Mesenchymal stem cell (in vitro differentiated cells and primary cell): ENCODE results near the gene ELFN2.

Experiments used
- DNase-seq: peaks from one replicate; pipeline ENCODE4 v3.0.0-alpha.2; 2013
- H2AFZ ChIP-seq: one replicate; pipeline ENCODE4 v1.6.1; 2013; ENCODE audit warnings: low read depth, mild to moderate bottlenecking, control low read depth, inconsistent platforms, low read length, moderate library complexity
- H2AK5ac ChIP-seq: 2 replicates; pipeline ENCODE4 v1.6.1; 2013; ENCODE audit warnings: low read length, moderate library complexity, mild to moderate bottlenecking, inconsistent platforms; ENCODE audit not compliant: severe bottlenecking
- H2BK120ac ChIP-seq: one replicate; pipeline ENCODE4 v1.6.1; 2013; ENCODE audit warnings: low read depth, mild to moderate bottlenecking, inconsistent platforms, low read length, moderate library complexity
- H2BK12ac ChIP-seq, 2 experiments: one replicate each; pipeline ENCODE4 v1.6.1; 2013; ENCODE audit warnings: inconsistent platforms in 2 of 2, low read length in 2 of 2, mild to moderate bottlenecking in 2 of 2, moderate library complexity in 2 of 2, control low read depth in 1 of 2
- H2BK15ac ChIP-seq: one replicate; pipeline ENCODE4 v1.6.1; 2013; ENCODE audit warnings: mild to moderate bottlenecking, low read depth, inconsistent platforms; ENCODE audit not compliant: poor library complexity, severe bottlenecking
- H2BK5ac ChIP-seq: 2 replicates; pipeline ENCODE4 v1.6.1; 2013; ENCODE audit warnings: low read depth, mild to moderate bottlenecking, low read length, control low read depth, inconsistent platforms; ENCODE audit not compliant: poor library complexity, severe bottlenecking
- H3K14ac ChIP-seq, 2 experiments: one replicate each; pipeline ENCODE4 v1.6.1; 2013; ENCODE audit warnings: inconsistent platforms in 2 of 2, low read length in 2 of 2, control low read depth in 1 of 2, mild to moderate bottlenecking in 1 of 2, moderate library complexity in 1 of 2
- H3K18ac ChIP-seq, 2 experiments: one replicate each; pipeline ENCODE4 v1.6.1; 2013; ENCODE audit warnings: inconsistent platforms in 2 of 2, low read length in 2 of 2, control low read depth in 1 of 2, low read depth in 1 of 2, mild to moderate bottlenecking in 1 of 2
- H3K23ac ChIP-seq, 2 experiments: one replicate each; pipeline ENCODE4 v1.6.1; 2013; ENCODE audit warnings: inconsistent platforms in 2 of 2, low read length in 2 of 2, mild to moderate bottlenecking in 2 of 2, moderate library complexity in 2 of 2, control low read depth in 1 of 2
- H3K27ac ChIP-seq: 2 replicates; pipeline ENCODE4 v1.5.1; 2013; ENCODE audit warnings: mild to moderate bottlenecking, moderate library complexity, low read length, control low read depth, inconsistent platforms; ENCODE audit not compliant: poor library complexity, severe bottlenecking
- H3K27me3 ChIP-seq, 2 experiments: 2 replicates each; pipeline versions ENCODE4 v1.6.1 to v1.7.0; 2013; ENCODE audit warnings: low read length in 2 of 2, mild to moderate bottlenecking in 2 of 2, moderate library complexity in 2 of 2, control low read depth in 1 of 2, inconsistent platforms in 1 of 2; ENCODE audit not compliant: control insufficient read depth in 1 of 2, insufficient read depth in 1 of 2
- H3K36me3 ChIP-seq, 2 experiments: 2 replicates each; pipeline versions ENCODE4 v1.6.1 to v1.7.0; 2013; ENCODE audit warnings: low read length in 2 of 2, control low read depth in 1 of 2, inconsistent platforms in 1 of 2, low read depth in 1 of 2, mild to moderate bottlenecking in 1 of 2; ENCODE audit not compliant: insufficient read depth in 2 of 2, control insufficient read depth in 1 of 2
- H3K4ac ChIP-seq, 2 experiments: one replicate each; pipeline ENCODE4 v1.6.1; 2013; ENCODE audit warnings: inconsistent platforms in 2 of 2, low read length in 2 of 2, mild to moderate bottlenecking in 2 of 2, moderate library complexity in 2 of 2, control low read depth in 1 of 2, low read depth in 1 of 2
- H3K4me1 ChIP-seq: 2 replicates; pipeline ENCODE4 v1.6.1; 2013; ENCODE audit warnings: low read depth, low read length, control low read depth; ENCODE audit not compliant: control insufficient read depth, insufficient read depth
- H3K4me2 ChIP-seq: 2 replicates; pipeline ENCODE4 v1.6.1; 2013; ENCODE audit warnings: low read length, mild to moderate bottlenecking, inconsistent platforms; ENCODE audit not compliant: poor library complexity, severe bottlenecking
- H3K4me3 ChIP-seq, 2 experiments: 2 replicates each; pipeline versions ENCODE4 v1.5.1 to v1.7.0; 2013; ENCODE audit warnings: low read length in 2 of 2, mild to moderate bottlenecking in 2 of 2, control low read depth in 1 of 2, low read depth in 1 of 2; ENCODE audit not compliant: insufficient read depth in 1 of 2
- H3K79me1 ChIP-seq: replicated peaks from 2 replicates; pipeline ENCODE4 v1.6.1; 2013; ENCODE audit warnings: mild to moderate bottlenecking, control low read depth, low read length, inconsistent platforms; ENCODE audit not compliant: poor library complexity, severe bottlenecking
- H3K9ac ChIP-seq: 2 replicates; pipeline ENCODE4 v1.7.0; 2013; ENCODE audit warnings: mild to moderate bottlenecking, low read length, moderate library complexity
- H3K9me3 ChIP-seq: 2 replicates; pipeline ENCODE4 v1.7.0; 2013; ENCODE audit warnings: mild to moderate bottlenecking, low read length; ENCODE audit not compliant: control insufficient read depth
- H4K8ac ChIP-seq: one replicate; pipeline ENCODE4 v1.6.1; 2013; ENCODE audit warnings: inconsistent platforms, mild to moderate bottlenecking, low read length, moderate library complexity
- H4K91ac ChIP-seq: one replicate; pipeline ENCODE4 v1.6.1; 2013; ENCODE audit warnings: mild to moderate bottlenecking, low read length, inconsistent platforms
- WGBS: methylation state at CpG from one replicate; pipeline ENCODE4 v1.1.7; 2013; ENCODE audit warnings: mixed read lengths; 5-methylcytosine and 5-hydroxymethylcytosine counted together

Gene ELFN2

DNA sequence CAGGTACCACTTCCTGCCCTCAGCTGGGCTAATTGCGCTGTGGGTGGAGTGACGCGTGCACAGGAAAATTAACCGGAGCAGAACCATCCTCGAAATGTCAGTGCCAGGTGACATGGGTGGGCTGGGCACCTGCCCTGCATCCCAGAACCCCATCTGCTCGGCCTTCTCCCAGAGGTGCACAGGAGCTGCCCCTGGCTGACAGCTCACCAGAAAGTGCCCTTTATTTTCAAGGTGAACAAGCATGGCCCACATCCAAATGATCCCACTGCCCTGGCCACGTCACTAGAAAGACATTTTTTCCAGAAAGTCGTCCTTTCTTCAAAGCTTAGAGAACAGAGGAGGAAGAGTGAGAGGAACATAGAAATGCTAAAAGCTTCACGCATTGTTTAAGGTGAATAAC is 4.1 kb upstream of the ELFN2 start:
- Histone ChIP-seq H2AFZ (no peak overlapping the region), H2BK15ac (peak overlapping the region; percentile 82), H3K9me3 (peaks cover 29% of the 10 kb centered on the region), H3K4me3 (no peak overlapping the region), H3K4me2 (no peak overlapping the region), H3K18ac (peak overlapping the region; percentile 16 to 64), H4K91ac (peak overlapping the region; percentile 84), H3K36me3 (peaks cover 0 to 8% of the 10 kb centered on the region in 2 experiments), H2BK120ac (peak overlapping the region; percentile 40), H3K79me1 (no peaks in the 10 kb centered on the region), H3K14ac (no peak overlapping the region), H2BK5ac (peak overlapping the region; percentile 99), H2AK5ac (peak overlapping the region; percentile 42), H3K27ac (peak overlapping the region; percentile 98), H3K4me1 (peaks cover 36% of the 10 kb centered on the region), H3K23ac (peak overlapping the region in 1 of 2 experiments; percentile 23), H3K9ac (no peak overlapping the region), H2BK12ac (peak overlapping the region; percentile 55 to 66), H3K27me3 (peaks cover 0 to 65% of the 10 kb centered on the region in 2 experiments), H3K4ac (peak overlapping the region in 1 of 2 experiments; percentile 60), H4K8ac (peak overlapping the region; percentile 12)
- no peak for DNase-seq
- WGBS, result 78% methylated on average over 8 of the region's 9 CpGs

DNA sequence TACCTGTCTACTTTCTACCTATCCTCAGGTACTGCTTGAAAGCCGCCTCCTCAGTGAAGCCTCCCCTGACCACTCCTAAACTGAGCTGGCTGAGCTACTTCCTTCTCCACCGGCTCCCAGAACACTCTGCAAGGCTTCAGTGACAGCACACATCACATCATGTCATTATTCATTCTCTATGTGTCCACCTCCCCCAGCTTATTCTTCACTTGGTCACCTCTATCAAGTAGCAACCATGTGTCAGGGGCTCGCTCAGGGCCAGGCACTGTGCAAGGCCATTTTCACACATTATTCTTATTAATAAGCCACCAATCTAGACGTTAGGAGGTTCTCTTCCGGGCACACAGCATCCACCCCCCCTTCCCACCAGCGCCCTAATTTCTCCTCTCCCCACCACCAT is 3.7 kb upstream of the ELFN2 start:
- Histone ChIP-seq H4K91ac (peak overlapping the region; percentile 84), H2BK5ac (peak overlapping the region; percentile 12), H2AFZ (no peak overlapping the region), H3K27ac (peak overlapping the region; percentile 98), H3K79me1 (no peaks in the 10 kb centered on the region), H2BK12ac (peak overlapping the region; percentile 55 to 66), H2BK120ac (peak overlapping the region; percentile 40), H3K14ac (no peak overlapping the region), H3K4me1 (peaks cover 41% of the 10 kb centered on the region), H2AK5ac (peak overlapping the region; percentile 42), H3K27me3 (peaks cover 0 to 68% of the 10 kb centered on the region in 2 experiments), H3K4me3 (no peak overlapping the region), H3K36me3 (peaks cover 0 to 8% of the 10 kb centered on the region in 2 experiments), H3K18ac (peak overlapping the region in 1 of 2 experiments; percentile 16), H3K4me2 (no peak overlapping the region), H4K8ac (no peak overlapping the region), H3K9ac (no peak overlapping the region), H2BK15ac (peak overlapping the region; percentile 82), H3K4ac (no peak overlapping the region), H3K23ac (no peak overlapping the region), H3K9me3 (peaks cover 29% of the 10 kb centered on the region)
- WGBS, result 80% methylated on average over 6 of the region's 6 CpGs
- DNase-seq, result no peak

DNA sequence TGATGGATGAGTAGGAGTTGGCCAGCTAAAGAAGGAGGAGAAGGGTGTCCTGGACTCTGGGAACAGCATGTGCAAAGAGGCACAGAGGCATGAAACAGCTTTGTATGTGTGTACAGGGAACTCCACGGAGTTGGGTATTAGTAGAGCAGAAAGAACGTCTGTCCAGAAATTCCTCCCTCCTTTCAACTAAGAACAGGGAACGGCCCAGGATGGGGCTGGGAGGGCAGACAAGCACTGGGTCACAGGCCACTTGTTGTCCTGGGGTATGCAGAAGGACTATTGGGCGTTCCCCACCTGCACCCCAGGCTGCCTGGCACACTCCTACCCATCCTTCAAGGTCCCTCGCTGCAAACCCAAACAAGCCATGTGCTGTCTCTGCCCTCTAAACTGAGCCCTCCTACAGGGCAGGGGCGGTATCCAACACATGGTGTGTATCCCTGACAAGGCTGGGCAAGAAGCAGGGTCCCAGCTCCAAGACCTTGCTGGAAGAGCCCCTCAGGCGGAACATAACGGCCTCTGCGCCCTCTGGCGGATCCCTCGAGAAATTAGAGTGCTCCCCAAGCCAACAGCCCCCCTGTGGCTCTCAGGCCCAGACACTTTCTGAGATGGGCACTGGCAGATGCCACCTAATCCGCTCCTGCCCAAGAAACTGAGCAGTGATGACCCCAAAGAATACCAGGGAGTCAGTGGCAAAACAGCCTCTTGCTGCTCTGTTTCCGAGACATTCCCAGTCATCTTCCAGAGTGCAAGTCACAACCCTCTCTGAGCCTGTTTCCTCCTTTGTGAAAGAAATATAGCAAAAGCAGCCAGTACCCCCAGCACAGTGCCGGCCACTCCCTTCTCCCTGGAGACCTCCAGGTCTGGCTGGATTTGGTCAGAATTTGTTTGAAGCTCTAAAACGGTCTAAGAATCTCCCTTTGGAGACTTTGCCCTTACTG is 1.6 kb upstream of the ELFN2 start:
- Histone ChIP-seq H3K4me3 (no peak overlapping the region), H3K4ac (peak overlapping the region in 1 of 2 experiments; percentile 24), H3K4me1 (peaks cover 58% of the 10 kb centered on the region), H2AK5ac (peak overlapping the region; percentile 83), H3K27me3 (peaks cover 0 to 71% of the 10 kb centered on the region in 2 experiments), H2BK120ac (no peak overlapping the region), H3K23ac (no peak overlapping the region), H3K79me1 (peaks cover 3% of the 10 kb centered on the region), H3K14ac (no peak overlapping the region), H2BK15ac (peak overlapping the region; percentile 64), H4K8ac (peak overlapping the region; percentile 19), H4K91ac (peak overlapping the region; percentile 36), H2AFZ (no peak overlapping the region), H2BK12ac (peak overlapping the region; percentile 43 to 49), H3K36me3 (peaks cover 0 to 6% of the 10 kb centered on the region in 2 experiments), H3K27ac (no peak overlapping the region), H3K4me2 (no peak overlapping the region), H3K18ac (no peak overlapping the region), H2BK5ac (peak overlapping the region; percentile 22), H3K9me3 (peaks cover 16% of the 10 kb centered on the region), H3K9ac (no peak overlapping the region)
- peak; percentile 76 for DNase-seq
- 36% methylated on average over 15 of the region's 15 CpGs for whole genome bisulfite sequencing
